Activated gamma-delta T cell treated with anti-CD3 and anti-CD28 coated beads, Interleukin-2, amount 50 U/mL, for 16 hours (primary cell): ENCODE results near the gene CAMKMT.

ENCODE experiments used
- DNase-seq: peaks from one replicate; pipeline ENCODE4 v3.0.0-alpha.2; 2020; ENCODE audit warnings: low read depth

CAMKMT gene

DNA sequence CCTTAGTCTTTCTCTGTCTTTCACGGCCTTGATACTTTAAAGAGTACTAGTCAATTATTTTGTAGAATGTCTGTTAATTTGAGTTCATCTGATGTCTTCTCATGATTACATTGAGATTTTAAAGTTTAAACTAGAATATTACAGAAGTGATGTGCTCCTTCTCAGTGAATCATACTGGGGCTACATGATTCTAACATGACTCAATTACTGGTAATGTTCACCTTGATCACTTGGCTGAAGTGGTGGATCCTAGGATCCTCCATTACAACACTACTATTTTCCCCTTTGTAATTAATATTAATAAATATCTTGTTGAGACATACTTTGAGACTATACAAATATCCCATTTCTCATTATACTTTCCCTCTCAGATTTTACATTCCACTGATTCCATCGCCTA is 148.5 kb downstream of the CAMKMT start:
- no peak for DNase-seq

DNA sequence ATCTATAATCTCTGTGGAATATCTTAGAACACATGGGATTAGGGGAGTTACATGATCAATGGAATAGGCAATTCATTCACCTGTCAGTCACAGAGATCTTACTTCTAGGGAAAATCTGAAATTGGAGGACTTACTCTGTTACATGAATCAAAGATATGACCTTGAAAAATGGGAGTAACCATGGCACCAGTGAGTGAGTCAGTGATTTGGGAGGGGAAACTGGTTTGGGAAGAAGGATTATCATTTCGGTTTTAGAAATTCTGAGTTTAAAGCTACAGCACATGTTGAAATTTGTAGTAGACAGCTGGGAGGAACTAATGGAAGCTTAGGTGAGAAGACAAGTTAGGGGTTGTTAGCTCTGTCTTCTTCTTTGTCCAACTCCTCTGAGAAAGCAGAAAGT is 153.7 kb downstream of the CAMKMT start:
- no peak for DNase-seq

DNA sequence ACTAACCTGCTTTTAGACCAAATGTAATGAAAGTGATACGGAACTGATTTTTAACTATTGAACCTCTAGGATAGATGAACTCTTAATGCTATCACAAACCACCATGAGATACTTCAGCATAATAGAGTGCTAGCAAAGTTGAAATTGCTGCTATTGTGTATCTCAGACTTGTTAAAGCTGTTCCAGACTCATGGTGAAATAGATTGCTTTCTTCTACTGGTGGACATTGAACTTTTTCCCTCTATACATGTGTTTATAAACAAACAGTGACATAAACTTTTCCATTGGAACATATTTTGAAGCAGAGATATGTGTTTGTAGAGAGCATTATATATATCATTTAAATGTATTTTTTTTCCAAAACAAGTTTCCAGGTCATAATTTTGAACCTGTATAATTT is 157.3 kb downstream of the CAMKMT start:
- no peak for DNase-seq

DNA sequence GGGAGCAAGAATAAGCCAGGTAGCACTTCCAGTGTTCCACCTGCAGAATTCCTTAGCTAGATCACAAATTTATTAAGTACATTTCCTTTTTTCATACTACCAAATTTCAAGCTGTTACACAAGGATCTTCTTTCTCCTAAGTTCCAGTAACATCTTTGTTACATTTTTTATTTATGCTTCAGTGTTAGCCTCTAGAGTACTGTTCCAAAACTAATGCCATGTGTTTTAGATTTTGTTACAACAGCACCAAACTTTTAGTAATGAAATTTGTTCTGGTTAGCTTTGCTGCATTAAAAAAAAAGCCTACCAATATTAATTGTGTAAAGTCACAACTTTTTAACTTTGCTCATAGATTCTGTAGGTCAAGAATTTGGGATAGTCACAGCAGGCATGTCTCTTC is 161.1 kb downstream of the CAMKMT start:
- DNase-seq = no peak

DNA sequence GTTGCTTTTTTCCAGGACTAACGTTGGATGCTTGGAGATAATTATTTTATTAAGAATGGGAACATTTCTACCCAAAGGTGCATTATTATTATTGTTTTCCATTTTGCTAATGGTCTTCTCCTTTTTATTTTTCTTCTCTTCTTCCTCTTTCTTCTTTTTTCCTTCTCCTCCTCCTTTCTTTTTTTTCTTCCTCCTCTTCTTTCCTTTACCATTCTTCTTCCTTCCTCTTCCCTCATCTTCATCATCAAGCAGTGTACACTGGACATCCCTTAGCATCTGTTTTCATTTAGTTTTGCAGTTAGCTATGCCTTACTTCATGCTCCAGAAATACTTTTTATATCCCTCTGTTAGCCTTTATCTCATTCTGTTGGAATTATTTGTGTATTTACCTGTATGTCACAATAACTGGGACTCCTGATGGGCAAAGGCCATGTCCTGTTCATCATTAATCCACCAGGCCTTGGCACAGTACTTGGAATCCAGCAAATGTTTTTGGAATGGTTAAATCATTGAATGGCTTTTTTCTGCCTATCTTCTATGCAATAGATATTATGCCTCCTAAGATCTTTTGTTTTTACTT is 162.7 kb downstream of the CAMKMT start:
- DNase-seq = no peak

DNA sequence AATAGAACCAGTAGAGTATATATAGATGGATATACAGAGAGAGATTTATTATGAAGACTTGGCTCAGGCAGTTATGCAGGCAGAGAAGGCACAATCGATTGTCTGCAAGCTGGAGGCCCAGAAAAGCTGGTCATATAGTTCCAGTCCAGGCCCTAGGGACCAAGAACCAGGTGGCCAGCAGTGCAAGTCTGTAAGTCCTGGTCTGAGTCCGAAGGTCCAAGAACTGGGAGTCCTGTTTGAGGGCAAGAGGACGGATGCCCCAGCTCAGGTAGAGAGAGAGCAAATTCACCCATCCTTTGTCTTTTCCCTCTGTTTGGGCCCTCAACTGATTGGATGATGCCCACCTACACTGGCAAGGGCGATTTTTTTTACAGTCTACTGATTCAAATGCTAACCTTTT is 164.6 kb downstream of the CAMKMT start:
- DNase-seq = no peak

DNA sequence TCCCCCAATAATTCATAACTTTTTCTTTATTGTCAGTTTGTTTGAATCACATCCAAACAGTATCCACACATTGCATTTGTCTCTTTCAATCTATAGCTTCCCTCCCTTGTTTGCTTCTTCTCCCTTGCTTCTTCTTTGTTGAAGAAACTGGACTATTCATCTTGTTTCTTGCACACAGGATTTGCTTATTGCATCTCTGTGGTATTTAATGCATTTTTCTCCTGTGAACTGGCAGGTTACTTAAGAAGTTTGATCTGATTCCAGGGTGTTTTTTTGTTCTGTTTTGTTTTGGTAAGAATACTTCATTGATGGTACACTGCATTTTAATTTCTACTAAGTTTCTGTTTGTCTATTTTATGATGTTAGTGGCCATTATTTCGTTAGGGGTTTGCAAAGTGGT is 166.8 kb downstream of the CAMKMT start:
- DNase-seq = no peak

DNA sequence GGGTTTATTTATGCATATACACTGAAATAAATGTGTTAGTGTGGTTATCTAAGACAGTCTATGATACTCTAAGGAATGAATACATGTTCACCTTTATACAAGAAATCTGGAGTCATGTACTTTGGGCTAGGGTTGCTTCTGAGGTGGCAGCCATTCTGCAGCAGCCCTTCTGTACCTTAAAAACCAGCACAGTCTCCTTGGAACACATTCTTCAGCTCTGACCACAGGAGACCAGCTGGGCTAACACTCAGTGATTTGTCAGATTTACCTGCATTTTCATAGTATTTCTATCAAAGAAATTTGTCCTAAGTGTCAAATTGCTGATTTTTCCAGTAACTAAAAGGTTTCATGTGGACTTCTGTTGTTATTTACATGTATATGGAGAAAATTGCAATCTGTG is 167.7 kb downstream of the CAMKMT start:
- DNase-seq = no peak

DNA sequence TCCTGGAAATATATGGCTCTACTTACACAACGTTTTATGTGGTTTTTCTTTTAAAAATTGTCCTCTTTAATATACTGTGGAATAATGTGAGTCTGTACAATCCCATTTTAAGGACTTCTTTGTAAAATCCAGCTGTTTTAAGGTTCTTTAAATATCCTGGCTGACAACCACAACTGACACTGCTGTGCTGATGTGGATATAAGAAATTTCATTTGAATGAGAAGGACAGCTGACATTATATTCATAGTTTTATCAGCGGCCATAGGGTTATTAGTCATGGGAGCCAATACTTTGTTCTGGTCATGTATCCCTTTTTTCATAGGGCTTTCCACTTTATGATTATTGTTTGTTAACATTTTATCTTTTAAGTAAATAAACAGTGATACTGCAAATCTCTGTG is 169.5 kb downstream of the CAMKMT start:
- no peak for DNase-seq

DNA sequence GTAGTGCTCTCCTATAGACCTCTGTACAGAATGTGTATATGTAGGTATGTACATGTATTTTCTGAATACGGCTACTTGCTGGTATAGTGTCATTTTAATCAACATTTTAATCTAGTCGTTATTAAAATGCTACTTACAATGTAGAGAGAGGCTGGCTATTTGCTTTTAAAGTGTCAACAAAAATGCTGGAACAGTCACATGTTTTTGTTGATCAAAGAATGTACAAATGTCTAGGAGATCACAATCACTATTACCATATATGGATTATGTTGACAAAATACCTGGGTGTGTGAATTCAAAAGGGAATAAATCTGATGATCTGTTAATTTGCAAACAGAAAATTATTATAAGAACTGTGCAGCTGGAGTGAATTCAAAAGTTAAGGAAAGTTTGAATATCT is 170.3 kb downstream of the CAMKMT start:
- DNase-seq = no peak

DNA sequence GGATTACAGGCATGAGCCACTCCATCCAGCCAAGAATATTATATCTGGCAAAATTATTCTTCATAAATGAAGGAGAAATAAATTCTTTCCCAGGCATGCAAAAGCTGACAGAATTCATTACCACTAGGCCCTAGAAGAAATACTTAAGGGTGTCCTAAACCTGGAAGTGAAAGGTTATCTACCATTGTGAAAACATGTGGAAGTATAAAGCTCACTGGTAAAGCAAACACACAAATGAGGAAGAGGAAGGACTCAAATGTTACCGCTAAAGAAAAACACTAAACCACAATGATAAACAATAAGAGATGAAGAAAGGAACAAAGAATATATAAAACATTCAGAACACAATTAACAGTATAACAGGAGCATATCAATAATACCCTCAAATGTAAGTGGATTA is 171.8 kb downstream of the CAMKMT start:
- DNase-seq = no peak

DNA sequence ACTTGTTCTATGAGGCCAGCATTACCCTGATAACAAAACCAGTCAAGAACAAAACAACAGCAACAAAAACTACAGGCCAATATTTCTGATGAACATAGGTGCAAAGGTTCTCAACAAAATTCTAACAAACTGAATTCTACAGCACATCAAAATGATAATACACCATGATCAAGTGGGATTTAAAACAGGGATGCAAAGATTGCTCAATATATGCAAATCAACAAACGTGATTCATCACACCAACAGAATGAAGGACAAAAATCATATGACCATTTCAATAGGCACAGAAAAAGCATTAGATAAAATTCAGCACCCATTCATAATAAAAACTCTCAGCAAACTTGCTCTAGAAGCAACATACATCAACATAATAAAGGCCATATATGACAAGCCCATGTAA is 173.6 kb downstream of the CAMKMT start:
- no peak for DNase-seq

DNA sequence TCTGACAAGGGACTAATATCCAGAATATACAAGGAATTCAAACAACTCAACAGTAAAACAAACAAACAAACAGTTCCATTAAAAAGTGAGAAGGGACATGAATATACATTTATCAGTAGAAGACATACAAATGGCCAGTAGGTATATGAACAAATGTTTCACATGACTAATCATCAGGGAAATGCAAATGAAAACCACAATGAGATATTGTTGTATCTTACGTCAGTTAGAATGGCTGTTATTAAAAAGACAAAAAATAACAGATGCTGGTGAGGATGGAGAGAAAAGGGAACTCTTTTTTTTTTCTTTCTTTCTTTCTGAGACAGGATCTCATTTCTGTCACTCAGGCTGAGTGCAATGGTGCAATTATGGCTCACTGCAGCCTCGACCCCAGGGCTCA is 175.5 kb downstream of the CAMKMT start:
- no peak for DNase-seq

DNA sequence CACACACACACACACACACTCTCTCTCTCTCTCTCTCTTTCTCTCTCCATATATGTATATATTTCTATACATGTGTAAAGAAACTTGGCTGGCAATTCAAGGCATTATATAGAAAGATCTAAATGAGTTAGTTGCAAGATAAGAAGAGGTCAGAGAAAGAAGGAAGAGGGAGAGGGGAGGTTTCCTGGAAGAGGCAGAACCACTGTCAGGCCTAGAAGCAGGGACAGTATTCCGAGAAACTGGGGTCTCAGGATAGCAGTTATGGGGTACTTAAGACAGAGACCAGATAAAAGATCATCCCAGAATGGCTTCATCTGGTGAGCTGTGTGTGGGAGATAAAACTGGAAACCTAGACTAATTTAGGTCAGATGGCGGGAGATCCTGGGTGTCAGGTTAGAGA is 180.8 kb downstream of the CAMKMT start:
- DNase-seq = no peak

DNA sequence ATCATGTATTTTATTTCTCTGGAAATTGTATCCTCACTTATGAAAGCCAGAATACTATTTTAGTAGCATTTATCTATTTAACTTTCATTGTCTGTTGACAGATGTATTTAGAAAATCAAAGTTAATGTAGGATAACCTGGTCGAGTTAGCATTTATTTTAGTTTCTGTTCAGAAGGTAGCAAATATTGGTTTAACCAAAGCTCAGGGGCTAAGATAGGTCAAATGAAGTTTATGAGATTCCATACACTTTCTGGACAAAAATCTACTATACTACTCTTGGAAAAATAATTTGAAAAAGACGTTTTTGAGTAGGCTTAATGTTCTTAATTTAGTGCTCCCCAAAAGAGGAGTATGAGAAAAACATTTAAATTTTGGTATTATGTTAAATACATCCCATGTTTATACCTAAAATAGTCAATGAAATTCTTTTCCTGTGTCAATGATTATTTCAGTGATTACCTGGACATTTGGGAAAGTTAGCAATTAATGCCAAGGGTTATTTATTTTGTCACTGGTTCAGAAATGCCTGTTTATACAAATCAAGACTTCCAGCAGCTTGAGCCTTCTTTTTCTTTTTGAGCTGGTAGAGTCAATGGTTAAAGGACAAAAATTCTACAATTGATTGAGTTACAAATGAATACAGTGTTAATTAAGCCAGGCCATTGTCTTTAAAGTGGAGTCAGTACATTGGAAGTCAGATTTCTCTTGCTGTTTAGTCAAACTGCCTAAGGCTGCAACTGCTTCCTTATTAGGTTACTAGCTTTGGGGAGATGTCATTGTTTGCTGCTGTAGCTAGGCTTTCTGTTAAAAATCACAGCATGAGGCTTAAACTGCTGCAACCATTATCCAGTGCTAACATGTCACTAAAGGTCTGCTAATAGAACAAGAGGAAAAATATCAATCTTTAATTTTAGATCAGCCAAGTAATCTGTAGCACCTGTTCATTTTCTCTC is 182.3 kb downstream of the CAMKMT start:
- DNase-seq = no peak

DNA sequence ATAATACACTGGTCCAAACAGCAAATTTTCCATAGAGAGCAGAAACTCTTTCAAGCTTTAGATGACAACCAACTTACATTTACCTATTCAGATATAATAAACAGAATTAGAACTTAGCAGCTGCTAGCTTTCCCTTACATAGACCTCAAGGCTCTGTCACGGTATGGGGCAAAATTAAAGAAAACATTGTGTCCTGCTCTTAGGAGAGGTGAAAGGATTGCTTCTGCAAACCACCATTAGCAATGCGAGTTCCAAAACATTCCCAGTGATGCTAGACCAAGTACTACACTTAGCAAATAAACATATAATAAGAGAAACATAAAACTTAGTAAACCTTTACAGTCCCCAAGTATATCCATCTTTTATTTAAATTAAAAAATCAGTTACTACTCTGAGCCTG is 183.3 kb downstream of the CAMKMT start:
- no peak for DNase-seq

DNA sequence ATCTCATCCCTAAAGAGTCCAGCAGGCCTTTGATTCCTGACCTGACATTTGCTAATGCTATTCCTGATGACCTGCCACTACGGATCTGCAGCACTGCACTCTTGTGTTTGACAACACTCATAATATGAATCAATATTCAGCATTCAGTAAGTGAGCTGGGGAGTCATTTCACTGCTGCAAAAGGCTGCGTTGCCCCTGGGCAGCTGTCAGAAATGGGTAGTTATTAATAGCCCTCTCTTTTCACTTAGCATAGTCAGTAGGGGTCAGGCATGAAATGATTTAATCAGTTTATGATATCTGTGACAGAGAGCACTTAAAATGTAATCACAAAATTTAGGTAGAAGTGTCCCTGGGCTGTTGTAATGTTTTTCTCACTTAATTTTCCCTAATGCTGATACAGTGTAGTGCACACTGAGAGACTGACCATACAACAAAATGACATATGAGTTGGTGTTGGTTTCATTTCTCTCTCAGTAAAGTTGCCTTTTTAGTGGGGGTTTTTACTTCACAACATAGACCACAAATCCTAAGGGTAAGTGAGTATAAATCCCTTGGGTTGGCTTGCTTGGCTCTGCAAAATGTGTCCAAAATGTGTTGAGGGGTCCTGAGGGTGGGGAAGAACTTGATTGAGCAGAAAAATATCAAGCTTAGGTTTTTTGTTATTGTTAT is 184.8 kb downstream of the CAMKMT start:
- no peak for DNase-seq

DNA sequence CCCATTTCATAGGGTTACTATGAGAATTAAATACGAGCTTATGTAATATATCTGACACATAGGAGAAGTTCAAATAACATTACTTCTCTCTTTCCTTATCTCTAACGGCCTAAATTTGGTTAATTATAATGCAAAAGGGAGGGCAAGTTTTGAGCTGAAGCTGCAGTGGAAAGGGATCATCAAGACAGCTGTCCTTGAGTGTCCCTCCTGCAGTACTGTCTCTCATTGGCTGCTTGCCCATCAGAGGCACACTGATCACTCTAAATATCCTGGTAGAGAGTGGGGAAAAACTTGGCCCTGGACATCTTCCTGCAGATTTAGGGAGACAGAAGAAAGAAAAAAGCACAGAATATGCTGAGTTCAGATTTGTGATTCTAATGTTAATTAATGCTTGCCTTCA is 186.0 kb downstream of the CAMKMT start:
- DNase-seq = no peak

DNA sequence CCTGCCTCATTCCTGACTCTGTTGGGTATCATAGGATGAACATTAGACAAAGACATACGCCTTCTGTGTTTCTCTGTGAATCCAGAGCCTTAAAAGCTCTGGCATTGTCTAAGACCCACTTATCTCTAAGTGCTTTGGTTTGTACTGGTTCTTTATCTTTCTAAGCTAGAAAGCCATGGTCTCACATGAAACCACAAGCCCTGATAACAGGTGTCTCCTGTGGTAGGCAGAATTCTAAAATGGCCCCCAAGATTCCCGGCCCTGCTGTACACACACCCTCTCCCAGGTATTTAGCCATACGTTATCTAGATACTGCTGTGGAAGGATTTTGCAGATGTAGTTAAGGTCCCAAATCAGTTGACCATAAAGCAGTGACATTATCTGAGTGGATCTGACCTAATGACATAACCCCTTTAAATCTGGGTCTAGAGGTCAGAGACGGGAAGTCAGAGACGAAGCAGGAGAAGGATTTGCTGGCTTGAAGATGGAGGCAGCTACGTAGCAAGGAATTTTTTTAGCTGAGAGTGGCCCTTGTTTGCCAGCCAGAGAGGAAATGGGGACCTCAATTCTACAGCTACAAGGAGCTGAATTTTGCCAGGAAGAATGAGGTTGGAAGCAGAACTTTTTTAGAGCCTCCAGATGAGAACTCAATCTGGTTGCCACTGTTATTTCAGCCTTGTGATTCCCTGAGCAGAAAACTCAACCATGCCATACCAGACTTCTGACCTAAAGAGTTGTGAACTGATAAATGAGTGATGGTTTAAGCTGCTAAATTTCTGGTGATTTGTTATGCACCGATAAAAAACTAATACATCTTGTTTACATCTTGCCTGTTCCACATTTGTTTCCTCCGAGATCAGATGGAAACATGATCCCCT is 186.7 kb downstream of the CAMKMT start:
- no peak for DNase-seq

DNA sequence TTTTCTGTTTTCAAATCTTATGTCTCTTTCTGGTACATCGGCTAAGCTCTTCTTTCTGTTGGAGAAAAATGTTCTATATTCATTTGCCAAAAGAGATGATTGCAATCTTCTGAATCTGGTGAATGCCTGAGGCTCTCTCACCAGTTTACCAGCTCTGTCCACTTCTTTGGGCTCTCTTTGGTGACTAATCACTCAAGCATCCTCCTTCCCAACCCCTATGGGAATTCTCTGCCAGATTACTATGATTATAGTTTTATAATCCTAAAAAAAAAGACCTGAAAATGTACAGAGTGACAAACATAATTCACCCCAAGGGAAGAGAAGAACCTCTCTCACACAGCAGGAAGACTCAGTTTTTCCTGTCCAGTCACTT is 187.3 kb downstream of the CAMKMT start:
- no peak for DNase-seq

DNA sequence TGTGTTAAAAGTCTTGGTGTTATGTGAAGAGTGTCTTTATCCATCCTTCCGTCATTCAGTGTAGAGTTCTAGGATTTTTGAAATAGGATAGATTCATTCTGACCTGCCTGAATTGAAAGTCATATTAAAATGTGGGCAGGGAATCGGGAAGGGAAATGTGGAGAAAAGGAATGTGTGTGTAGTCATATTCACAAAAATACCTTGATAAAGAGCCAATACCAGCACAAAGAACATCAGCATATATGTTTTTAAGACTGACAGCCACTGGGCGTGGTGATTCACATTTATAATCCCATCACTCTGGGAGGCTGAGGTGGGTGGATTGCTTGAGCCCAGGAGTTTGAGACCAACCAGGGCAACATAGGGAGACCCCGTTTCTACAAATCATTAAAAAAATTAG is 188.1 kb downstream of the CAMKMT start:
- DNase-seq = no peak

DNA sequence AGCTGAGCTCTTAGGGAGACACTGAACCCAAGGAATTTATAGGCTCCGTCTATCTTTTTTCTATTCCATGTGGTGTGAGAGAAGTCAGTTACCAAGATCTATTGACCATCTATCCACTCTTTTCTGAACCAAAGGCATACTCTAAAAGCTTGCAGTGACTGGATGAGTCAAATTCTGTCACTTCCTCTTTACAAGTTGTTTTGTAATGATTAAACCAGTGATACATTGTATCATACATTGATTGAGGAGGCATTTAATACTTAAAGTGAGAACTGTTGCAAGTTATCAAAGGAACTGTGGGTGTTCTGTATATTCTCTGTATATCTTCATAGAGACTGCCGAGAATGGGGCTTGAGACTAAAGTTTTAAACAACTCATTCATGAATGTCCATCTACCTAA is 188.8 kb downstream of the CAMKMT start:
- no peak for DNase-seq
